Renal cortical epithelial cell (primary cell): ENCODE results near the gene SLC25A31. TPM values are rescaled to one million over a fixed set of nuclear protein-coding genes. Genes with fewer than 3 reads are reported as not detected.
A peak's percentile ranks its signal among the peaks of the same experiment; 100 is the strongest.

Experiments
- DNase-seq: peaks from one replicate; pipeline ENCODE4 v3.0.0-alpha.2; 2011; ENCODE audit warnings: low read depth
- total RNA-seq: library from RNA; depleted of rRNA; stranded (reverse); fragments of >200 nt; gene quantifications from 2 replicates; pipeline ENCODE4 v1.2.3, GENCODE V29; 2014

Gene SLC25A31
- total RNA-seq, 1 donor from 2014 or later = not detected

DNA sequence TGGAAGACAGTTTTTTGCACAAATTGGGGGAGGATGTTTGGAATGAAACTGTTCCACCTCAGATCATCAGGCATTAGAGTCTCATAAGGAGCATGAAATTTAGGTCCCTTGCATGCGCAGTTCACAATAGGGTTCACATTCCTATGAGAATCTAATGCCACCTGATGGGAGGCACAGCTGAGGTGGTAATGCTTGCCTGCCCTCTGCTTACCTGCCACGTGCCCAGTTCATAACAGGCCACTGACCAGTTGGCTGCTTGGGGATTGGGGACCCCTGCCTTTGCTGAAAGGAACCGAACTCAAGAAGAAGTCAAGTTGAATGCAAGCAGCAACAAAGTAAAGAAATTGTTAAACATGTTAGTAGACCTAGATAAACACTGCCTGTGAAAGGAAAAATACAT is 47.3 kb downstream of the SLC25A31 start:
- no peak for DNase-seq

DNA sequence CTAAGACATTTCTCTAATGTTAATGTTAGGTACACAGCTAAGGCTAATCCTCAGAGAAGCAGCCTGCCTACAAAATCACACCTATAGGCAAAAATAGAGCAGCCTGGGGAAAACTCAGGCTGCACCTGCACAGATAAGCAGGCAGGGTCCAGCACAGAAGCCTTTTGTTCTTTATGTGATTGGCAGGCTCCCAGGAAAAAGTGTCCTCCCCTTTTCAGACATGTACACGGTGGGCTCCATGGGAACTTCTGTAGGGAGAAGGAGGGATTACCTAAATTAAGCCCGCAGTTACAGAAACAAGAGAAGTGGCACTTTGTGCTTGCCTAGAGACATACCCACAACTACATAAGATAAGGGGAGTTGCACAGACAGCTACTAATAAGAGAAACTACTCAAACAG is 47.9 kb downstream of the SLC25A31 start:
- DNase-seq = no peak

DNA sequence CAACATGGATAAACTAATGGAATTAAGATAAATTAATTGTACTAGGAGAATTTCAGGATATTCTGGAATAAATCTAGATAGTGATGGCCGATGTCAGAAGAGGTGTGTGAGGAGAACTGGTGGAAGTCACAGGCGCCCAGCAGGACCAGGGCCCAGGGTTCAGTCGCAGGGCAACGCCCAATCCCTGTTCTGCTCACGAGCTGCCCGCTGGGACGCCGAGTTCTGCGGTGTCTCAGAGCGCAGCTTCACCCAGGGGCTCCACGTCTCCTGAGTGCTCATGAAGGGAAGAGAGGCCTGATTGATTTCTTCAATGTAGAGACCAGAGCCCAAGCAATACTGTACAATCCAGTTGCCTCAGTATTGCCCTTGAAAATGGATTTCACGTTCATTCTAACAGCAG is 50.4 kb downstream of the SLC25A31 start:
- no peak for DNase-seq

DNA sequence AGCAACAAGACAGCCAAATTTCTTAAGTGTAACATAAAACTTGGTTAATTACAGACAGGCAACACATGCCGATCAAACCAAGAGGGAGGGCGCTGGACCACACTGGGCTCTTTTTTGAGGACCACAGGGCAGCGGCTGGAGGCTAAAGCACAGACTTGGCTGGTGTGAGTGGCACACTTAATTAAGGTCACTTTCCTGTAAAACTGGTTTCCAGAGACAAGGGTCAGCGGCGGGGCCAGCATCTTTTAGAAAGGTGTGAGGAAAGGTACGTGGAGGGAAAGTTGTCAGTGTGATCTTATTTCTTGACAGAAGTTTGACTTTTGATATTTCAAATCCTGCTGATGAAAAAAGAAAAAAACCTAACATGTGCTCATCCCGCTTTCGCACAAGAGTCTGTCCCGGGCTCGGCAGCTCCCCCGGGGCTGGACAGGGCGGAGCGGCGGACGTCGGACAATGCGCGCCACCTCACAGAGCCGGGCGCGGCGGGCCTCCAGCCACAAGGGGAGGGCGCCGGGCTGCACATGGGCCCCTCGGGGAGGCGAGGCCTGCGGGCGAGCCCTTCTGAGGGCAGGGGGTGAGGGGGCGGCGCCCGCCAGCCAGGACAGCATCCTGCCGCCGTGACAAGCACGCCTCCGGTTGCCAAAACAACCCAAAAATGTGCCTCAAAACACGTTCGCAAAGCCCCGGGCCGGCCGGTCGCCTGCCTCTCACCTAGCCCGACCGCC is 51.3 kb downstream of the SLC25A31 start:
- no peak for DNase-seq

DNA sequence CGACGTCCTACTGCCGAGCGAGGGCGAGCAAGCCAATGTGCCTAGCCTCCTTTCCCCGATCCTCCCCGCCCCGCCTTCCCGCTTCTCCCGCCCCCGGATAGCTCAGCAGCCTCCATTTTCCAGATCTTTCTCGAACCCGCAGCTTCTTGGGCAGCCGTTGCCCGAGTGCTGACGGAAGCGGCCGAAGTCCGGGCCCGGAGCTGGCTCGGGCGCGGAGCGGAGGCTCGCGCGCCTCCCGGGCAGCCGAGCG is 51.8 kb downstream of the SLC25A31 start:
- peak; percentile 72 for DNase-seq

DNA sequence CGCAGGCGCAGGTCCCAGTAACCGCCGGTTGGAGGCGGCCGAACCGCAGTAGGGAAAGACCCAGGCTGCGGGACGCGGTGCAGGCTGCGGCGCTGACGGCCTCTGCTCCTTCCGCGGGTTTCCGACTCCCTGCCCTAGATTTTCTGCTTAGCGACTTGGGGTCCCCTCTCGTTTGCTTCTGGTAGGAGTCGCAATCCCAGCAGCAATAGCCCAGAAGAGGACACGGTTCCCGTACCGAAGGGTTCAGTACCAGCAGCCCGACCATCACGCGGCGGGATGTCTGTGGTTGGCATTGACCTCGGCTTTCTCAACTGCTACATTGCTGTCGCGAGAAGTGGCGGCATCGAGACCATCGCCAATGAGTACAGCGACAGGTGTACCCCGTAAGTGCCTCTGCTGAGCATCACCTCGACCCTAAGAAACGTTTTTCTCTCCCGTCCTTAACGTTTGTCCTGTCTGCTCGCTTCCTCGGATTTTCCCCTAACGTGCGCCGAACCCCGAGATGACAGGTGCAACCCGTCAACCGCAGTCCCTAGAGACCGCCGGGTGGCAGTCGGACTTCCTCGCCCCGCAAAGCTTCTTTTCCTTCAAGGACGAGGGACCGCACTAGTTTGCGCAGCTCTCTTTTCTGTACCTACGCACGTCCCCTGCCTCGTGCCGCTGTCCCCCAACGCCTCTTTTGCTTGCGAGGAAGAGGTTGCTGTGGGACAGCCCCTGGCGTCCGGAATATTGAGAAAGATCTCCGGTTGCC is 52.2 kb downstream of the SLC25A31 start, which contains the start of gene HSPA4L:
TSS of gene HSPA4L (plus strand) at position 48 of the 751 bp plus-strand sequence. CDS start at position 277, 229 bp downstream.
- peak; percentile 51 for DNase-seq

DNA sequence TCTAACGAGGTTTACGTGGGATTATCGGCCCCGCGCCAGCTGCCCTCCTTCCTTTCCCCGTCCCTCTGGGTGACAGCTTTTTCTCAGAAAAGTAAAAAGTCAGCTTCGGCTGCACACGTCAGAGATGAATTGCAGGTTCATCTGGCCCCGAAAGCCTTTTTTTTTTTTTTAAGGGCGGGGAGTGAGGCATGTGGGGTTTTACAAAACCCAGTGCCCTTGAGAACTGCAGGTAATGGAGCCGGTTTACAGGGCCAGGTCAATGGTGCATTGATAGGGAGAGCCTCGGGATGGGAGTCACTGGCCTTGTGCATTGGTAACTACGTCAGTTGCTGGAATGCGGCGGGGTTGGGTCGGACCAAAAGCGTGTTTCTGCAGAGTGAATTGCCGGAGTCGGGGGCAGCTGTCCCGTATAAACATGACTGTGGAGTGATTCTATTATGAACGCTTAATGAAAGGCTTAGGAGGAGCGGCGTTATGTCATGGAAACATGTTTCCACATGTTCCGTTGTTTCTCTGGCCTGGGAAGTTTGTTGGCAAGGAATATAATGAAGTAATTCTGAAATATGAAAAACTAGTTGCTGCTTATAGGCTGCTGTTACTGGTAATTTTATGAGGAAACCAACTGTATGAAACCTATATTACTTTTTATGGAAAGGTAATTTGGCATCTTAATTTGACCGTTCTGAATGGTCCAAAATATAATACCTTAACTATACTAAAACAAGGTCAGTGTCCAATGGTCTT is 53.0 kb downstream of the SLC25A31 start:
- DNase-seq = peak; percentile 62

DNA sequence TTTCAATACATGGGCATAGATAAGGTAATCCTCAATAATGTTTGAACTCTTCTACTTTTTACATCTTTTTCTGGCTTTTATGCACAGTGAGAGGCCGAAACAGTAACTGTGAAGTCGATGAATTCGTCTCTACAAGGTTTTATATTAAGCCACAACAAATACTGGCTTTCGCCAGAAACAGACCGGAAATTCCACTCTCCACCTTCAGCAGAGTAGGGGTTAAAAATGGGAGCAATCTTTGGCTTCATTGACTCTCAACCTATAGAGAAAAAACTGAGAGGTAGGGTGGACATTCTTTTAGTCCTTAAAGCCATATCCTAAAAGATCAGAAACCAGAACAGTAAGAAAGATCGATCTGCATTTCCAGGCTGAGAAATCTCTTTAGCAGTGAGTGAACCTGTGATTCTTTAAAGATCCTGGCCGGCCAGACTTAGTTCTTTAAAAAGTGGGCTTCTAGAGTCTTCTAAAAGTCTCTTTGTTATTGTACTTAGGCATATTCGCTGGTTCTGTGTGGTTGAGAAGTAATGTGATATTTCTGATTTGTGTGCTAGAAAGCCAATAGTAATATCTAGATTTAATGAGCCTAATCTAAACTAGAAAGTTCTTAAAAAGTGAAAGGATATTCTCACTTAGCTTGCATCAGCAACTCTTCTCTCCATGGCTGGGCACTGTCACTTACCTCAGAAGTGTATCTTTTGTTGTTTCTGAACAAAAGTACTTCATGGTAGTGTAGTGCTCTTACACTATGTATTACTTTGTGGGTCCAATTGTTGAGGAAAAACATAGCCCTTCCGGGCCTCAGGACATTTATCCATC is 54.0 kb downstream of the SLC25A31 start:
- DNase-seq = no peak

DNA sequence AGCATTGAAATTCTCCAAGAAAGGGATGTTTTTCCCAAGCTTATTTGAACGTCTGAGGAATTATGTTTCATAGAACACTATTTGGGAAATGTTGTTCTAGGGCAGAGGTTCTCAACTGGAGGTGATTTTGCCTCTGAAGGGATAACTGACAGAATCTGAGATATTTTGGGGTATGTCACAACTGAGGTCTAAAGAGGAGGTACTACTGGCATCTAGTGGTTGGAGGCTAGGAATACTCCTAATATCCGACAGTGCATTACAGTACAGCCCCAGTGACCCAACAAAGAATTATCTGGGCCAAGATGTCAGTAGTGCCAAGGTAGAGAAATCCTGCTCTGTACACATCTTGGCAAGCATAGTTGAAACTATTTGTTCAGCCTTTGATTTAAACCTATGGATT is 58.3 kb downstream of the SLC25A31 start:
- DNase-seq = no peak

DNA sequence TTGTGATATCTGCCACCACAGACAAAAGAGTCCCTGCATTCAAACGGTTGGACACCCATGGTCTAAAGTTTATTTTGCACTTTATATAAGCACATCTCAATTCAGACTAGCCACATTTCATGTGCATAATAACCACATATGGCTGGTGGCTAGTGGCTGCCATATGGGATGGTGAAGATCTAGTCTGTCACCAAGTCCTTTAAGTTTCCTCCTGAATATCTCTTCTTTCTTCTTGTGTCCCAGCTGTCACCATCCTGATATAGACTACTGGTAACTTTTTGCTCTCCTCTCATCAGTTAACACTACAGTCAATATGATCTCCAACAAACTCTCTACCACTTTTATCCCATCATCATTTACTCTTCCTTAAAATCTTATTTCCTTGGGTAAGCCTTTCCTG is 61.2 kb downstream of the SLC25A31 start:
- no peak for DNase-seq

DNA sequence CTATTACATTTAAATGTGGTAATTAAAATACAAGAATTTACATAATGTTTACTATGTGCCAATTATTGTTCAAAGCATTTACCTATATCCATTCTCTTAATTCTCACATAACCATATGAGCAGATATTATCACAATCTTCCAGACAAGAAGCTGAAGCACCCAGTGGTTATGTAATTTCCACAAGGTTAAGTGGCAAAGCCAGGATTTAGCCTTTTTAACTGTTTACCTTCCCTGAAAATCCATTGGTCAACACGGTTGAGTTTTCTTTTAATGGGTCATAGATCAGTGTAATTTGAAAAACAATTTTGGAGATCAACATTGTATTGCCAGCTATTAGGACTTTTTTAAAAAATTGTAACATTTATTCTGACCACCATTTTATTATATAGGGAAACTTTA is 63.3 kb downstream of the SLC25A31 start:
- DNase-seq = no peak

DNA sequence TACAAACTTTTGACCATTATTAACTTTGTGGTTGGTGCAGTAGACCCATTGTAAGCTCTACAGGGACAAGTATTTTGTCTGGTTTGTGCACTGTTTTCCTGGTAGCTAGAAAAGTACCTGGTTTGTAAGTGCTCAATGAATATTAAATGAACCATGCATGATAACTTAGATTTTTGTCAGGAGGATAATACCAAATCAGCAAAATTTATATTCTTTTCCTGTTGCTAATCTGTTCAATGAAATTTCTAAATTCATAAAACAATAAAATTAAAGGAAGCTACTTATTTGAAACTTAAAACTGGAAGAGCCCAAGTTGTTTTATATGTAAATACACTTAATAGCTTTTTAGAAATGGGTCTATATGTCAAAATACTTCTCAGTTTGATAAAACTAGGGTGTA is 69.5 kb downstream of the SLC25A31 start:
- DNase-seq = no peak

DNA sequence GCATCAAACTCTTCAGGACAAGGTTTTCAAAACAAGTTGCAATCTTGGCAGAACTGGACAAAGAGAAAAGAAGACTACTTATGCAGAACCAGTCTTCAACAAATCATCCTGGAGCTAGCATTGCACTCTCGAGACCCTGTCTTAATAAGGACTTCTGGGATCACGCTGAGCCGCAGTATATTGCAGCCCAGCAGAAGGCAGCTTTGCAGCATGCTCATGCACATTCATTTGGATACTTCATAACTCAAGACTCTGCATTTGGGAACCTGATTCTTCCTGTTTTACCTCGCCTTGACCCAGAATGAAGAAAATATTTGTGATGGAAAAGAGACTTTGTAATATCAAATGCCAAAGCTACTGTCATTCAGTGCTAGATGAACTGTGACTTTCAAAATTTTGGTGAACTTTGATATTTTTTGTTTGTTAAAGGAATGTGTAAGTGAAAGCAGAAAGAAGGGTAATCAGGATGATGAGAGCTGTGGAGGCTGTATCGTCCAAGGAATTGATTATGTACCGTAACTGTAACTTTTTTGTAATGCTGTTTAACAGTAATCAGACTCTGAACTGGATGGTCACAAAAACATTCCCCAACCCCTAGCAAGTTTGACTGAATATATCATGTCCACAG is 79.1 kb downstream of the SLC25A31 start:
- DNase-seq = no peak

DNA sequence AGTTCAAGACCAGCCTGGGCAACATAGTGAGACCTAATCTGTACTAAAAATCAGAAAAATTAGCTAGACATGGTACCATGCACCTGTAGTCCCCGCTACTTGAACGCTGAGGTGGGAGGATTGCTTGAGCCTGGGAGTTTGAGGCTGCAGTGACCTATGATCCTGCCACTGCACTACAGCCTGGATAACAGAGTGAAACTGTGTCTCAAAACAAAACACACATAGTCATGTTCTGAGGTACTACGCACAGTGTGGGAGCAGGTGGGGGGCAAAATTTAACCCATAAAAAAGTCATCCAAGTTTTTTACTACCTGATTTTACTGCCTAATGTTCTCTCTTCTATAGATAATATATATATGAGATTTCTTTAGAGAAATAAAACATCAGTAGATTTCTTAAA is 80.4 kb downstream of the SLC25A31 start:
- DNase-seq = no peak

DNA sequence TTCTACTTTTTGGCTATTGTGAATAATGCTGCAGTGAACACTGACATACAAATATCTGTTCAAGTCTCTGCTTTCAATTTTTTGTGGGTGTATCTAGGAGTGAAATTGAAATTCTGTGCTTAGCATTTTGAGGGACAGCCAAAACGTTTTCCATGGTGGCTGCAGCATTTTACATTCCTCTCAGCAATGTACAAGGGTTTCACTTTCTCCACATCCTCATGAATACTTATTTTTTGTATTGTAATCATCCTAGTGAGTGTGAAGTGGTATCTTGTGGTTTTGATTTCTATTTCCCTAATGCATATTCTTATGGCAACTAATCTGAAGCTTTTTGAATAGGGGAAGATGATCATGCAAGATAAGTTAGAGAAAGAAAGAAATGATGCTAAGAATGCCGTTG is 92.2 kb downstream of the SLC25A31 start:
- no peak for DNase-seq

Other genes with a start within 250 kb of the SLC25A31 start
- gene INTU, start 97.4 kb upstream of the SLC25A31 start, total RNA-seq = 4.2 and 12.0 TPM in 2 replicates
- gene HSPA4L, start 51.9 kb downstream of the SLC25A31 start, total RNA-seq = 18.6 and 40.7 TPM in 2 replicates
- 2.7 and 11.3 TPM in 2 replicates for gene PLK4, start 150.5 kb downstream of the SLC25A31 start, total RNA-seq
- gene MFSD8, start 234.8 kb downstream of the SLC25A31 start, total RNA-seq = 12.9 and 20.7 TPM in 2 replicates
- 15.1 and 17.0 TPM in 2 replicates for gene ABHD18, start 235.0 kb downstream of the SLC25A31 start, total RNA-seq